ENCODE measurements around the gene NOTCH2.

DNA sequence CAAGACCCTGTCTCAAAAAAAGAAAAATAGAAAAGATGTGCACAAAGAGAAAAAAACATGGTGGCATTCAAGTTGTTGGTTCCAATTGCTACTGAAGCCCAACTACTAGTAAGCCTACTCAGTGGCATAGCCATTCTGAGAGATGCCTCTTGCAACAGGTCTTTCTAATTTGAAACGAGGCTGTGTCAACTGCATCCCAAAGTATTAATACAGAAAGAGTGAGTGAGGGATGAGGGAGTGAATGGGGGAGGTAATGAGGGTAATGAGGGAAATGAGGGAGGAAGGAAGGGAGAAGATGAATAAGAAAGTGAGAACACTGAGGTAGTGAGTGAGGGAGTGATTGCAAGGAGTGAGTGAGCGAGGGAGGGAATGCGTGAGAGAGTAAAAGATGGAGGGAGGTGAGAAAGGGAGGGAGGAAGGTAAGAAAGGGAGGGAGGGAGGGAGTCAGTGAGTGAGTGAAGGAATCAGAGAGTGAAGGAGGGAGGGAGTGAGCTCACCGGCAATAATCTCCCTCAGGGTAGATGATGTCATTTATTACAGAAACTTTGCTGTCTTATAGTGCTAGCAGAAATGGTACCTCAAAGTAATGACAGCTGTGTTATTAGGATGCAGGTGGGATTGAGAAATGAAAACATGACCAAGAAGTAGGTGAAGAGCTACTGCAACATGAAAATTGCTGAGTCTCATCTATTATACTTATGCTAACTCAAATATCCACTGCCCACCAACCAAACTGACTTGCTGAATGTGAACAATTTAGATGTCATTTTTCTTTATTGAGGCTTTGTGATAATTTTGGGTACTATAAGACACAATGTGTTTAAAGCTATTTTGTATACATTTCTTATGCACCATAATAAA, 97.5 kb downstream of the NOTCH2 start:
- TF ChIP-seq, protein P1, sequence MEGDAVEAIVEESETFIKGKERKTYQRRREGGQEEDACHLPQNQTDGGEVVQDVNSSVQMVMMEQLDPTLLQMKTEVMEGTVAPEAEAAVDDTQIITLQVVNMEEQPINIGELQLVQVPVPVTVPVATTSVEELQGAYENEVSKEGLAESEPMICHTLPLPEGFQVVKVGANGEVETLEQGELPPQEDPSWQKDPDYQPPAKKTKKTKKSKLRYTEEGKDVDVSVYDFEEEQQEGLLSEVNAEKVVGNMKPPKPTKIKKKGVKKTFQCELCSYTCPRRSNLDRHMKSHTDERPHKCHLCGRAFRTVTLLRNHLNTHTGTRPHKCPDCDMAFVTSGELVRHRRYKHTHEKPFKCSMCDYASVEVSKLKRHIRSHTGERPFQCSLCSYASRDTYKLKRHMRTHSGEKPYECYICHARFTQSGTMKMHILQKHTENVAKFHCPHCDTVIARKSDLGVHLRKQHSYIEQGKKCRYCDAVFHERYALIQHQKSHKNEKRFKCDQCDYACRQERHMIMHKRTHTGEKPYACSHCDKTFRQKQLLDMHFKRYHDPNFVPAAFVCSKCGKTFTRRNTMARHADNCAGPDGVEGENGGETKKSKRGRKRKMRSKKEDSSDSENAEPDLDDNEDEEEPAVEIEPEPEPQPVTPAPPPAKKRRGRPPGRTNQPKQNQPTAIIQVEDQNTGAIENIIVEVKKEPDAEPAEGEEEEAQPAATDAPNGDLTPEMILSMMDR (IDR thresholded peaks at IDR 0.05; ENCODE audit: low read depth, low read length, missing input control): no peak
- TF ChIP-seq JUND (IDR thresholded peaks at IDR 0.05): no peak
- no peak for TF ChIP-seq SP1 (IDR thresholded peaks at IDR 0.05)
- no peak for TF ChIP-seq YY1 (IDR thresholded peaks at IDR 0.05)
- TF ChIP-seq, protein P2, sequence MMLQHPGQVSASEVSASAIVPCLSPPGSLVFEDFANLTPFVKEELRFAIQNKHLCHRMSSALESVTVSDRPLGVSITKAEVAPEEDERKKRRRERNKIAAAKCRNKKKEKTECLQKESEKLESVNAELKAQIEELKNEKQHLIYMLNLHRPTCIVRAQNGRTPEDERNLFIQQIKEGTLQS (IDR thresholded peaks at IDR 0.05): no peak
- TF ChIP-seq EGR1 (IDR thresholded peaks at IDR 0.05; ENCODE audit: low read depth in 2 of 2): no peak
- TF ChIP-seq RAD21 (IDR thresholded peaks at IDR 0.05): no peak
- TF ChIP-seq, protein P3, sequence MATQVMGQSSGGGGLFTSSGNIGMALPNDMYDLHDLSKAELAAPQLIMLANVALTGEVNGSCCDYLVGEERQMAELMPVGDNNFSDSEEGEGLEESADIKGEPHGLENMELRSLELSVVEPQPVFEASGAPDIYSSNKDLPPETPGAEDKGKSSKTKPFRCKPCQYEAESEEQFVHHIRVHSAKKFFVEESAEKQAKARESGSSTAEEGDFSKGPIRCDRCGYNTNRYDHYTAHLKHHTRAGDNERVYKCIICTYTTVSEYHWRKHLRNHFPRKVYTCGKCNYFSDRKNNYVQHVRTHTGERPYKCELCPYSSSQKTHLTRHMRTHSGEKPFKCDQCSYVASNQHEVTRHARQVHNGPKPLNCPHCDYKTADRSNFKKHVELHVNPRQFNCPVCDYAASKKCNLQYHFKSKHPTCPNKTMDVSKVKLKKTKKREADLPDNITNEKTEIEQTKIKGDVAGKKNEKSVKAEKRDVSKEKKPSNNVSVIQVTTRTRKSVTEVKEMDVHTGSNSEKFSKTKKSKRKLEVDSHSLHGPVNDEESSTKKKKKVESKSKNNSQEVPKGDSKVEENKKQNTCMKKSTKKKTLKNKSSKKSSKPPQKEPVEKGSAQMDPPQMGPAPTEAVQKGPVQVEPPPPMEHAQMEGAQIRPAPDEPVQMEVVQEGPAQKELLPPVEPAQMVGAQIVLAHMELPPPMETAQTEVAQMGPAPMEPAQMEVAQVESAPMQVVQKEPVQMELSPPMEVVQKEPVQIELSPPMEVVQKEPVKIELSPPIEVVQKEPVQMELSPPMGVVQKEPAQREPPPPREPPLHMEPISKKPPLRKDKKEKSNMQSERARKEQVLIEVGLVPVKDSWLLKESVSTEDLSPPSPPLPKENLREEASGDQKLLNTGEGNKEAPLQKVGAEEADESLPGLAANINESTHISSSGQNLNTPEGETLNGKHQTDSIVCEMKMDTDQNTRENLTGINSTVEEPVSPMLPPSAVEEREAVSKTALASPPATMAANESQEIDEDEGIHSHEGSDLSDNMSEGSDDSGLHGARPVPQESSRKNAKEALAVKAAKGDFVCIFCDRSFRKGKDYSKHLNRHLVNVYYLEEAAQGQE (IDR thresholded peaks at IDR 0.05): no peak
- no peak for TF ChIP-seq GABPA (IDR thresholded peaks at IDR 0.05 in 1 of 2, conservative IDR thresholded peaks at IDR 0.05 in 1 of 2)
- no peak for TF ChIP-seq FOXA1 (IDR thresholded peaks at IDR 0.05)
- no peak for TF ChIP-seq TAF1 (conservative IDR thresholded peaks at IDR 0.05)
